Measurements from ENCODE around the gene IL12RB2. TPM values are rescaled to one million over a fixed set of nuclear protein-coding genes. Genes with fewer than 3 reads are reported as not detected.

The IL12RB2 gene
- total and polyA plus RNA-seq, 2 donors from 2014 or later: 0.26 to 1.5 TPM

GRCh38 chr1:67300561-67300960 lies 7.1 kb upstream of the IL12RB2 start:
- no peak overlapping the region for H3K27ac ChIP-seq (ENCODE audit: low read depth in 2 of 2, low read length in 2 of 2)
- FAIRE-seq (no peak), DNase-seq (no peak)
- no peaks in the 10 kb centered on the region for H3K4me1 ChIP-seq (ENCODE audit: control insufficient read depth in 2 of 3, insufficient read depth in 2 of 3, low read depth in 1 of 3, low read length in 3 of 3)
- H3K4me3 ChIP-seq (ENCODE audit: low read length in 3 of 3): no peak overlapping the region
- no peak for TF ChIP-seq CTCF (IDR thresholded peaks at IDR 0.05; ENCODE audit: borderline replicate concordance, extremely low read depth, insufficient read depth)
- no peaks in the 10 kb centered on the region for H3K36me3 ChIP-seq (ENCODE audit: control insufficient read depth in 2 of 3, insufficient read depth in 3 of 3, low read length in 3 of 3)
- no peaks in the 10 kb centered on the region for H3K27me3 ChIP-seq (ENCODE audit: control insufficient read depth, insufficient read depth, low read length)
- H3K9ac ChIP-seq (ENCODE audit: low read length in 3 of 3): no peak overlapping the region
- intact Hi-C loops (cut with DNase I): no loop called here
- H3K9me3 ChIP-seq (ENCODE audit: control insufficient read depth in 2 of 3, insufficient read depth in 1 of 3, low read length in 3 of 3): no peaks in the 10 kb centered on the region

- no peak overlapping the region for H3K4me3 ChIP-seq (ENCODE audit: low read length in 3 of 3)
- FAIRE-seq (no peak), DNase-seq (no peak)
- intact Hi-C loops (cut with DNase I): no loop called here
- no peak for TF ChIP-seq CTCF (IDR thresholded peaks at IDR 0.05; ENCODE audit: borderline replicate concordance, extremely low read depth, insufficient read depth)
- no peaks in the 10 kb centered on the region for H3K4me1 ChIP-seq (ENCODE audit: control insufficient read depth in 2 of 3, insufficient read depth in 2 of 3, low read depth in 1 of 3, low read length in 3 of 3)
- H3K9me3 ChIP-seq (ENCODE audit: control insufficient read depth in 2 of 3, insufficient read depth in 1 of 3, low read length in 3 of 3): no peaks in the 10 kb centered on the region
- H3K9ac ChIP-seq (ENCODE audit: low read length in 3 of 3): no peak overlapping the region
- peaks cover 2% of the 10 kb centered on the region for H3K27me3 ChIP-seq (ENCODE audit: control insufficient read depth, insufficient read depth, low read length)
- no peaks in the 10 kb centered on the region for H3K36me3 ChIP-seq (ENCODE audit: control insufficient read depth in 2 of 3, insufficient read depth in 3 of 3, low read length in 3 of 3)
- H3K27ac ChIP-seq (ENCODE audit: low read depth in 2 of 2, low read length in 2 of 2): no peak overlapping the region
These were observed 3.6 kb upstream of the IL12RB2 start for GRCh38 chr1:67304023-67304422.

- Histone ChIP-seq H3K36me3 (ENCODE audit: control insufficient read depth in 2 of 3, insufficient read depth in 3 of 3, low read length in 3 of 3) (no peaks in the 10 kb centered on the region), H3K4me1 (ENCODE audit: control insufficient read depth in 2 of 3, insufficient read depth in 2 of 3, low read depth in 1 of 3, low read length in 3 of 3) (no peaks in the 10 kb centered on the region), H3K9me3 (ENCODE audit: control insufficient read depth in 2 of 3, insufficient read depth in 1 of 3, low read length in 3 of 3) (no peaks in the 10 kb centered on the region), H3K27me3 (ENCODE audit: control insufficient read depth, insufficient read depth, low read length) (peaks cover 2% of the 10 kb centered on the region), H3K27ac (ENCODE audit: low read depth in 2 of 2, low read length in 2 of 2) (no peak overlapping the region), H3K4me3 (ENCODE audit: low read length in 3 of 3) (no peak overlapping the region), H3K9ac (ENCODE audit: low read length in 3 of 3) (no peak overlapping the region)
- intact Hi-C loops (cut with DNase I): no loop called here
- no peak for DNase-seq
- no peak for TF ChIP-seq CTCF (IDR thresholded peaks at IDR 0.05; ENCODE audit: borderline replicate concordance, extremely low read depth, insufficient read depth)
- FAIRE-seq: no peak
These were observed 1.1 kb upstream of the IL12RB2 start for GRCh38 chr1:67306547-67306946.

GRCh38 chr1:67308136-67308535 lies 463 bp downstream of the IL12RB2 start:
- no peak overlapping the region for H3K9ac ChIP-seq (ENCODE audit: low read length in 3 of 3)
- H3K9me3 ChIP-seq (ENCODE audit: control insufficient read depth in 2 of 3, insufficient read depth in 1 of 3, low read length in 3 of 3): no peaks in the 10 kb centered on the region
- FAIRE-seq: no peak
- no peak overlapping the region for H3K27ac ChIP-seq (ENCODE audit: low read depth in 2 of 2, low read length in 2 of 2)
- intact Hi-C loops (cut with DNase I): no loop called here
- no peak for TF ChIP-seq CTCF (IDR thresholded peaks at IDR 0.05; ENCODE audit: borderline replicate concordance, extremely low read depth, insufficient read depth)
- H3K27me3 ChIP-seq (ENCODE audit: control insufficient read depth, insufficient read depth, low read length): peaks cover 2% of the 10 kb centered on the region
- H3K4me3 ChIP-seq (ENCODE audit: low read length in 3 of 3): peak overlapping the region in 1 of 3 donors; percentile 18
- no peaks in the 10 kb centered on the region for H3K36me3 ChIP-seq (ENCODE audit: control insufficient read depth in 2 of 3, insufficient read depth in 3 of 3, low read length in 3 of 3)
- H3K4me1 ChIP-seq (ENCODE audit: control insufficient read depth in 2 of 3, insufficient read depth in 2 of 3, low read depth in 1 of 3, low read length in 3 of 3): no peaks in the 10 kb centered on the region
- no peak for DNase-seq

All from kidney (tissue), 14 donors.